Cardiac fibroblast (primary cell): ENCODE data around the gene WASHC4.

Experiments used
- DNase-seq, 2 donors: peaks; one replicate each; pipeline versions ENCODE4 v3.0.0 to v3.0.0-alpha.2; 2010; ENCODE audit warnings: low read depth in 2 of 2
- H3K4me3 ChIP-seq, 2 donors: replicated peaks in 1 of 2; 1 replicate in 1 of 2; 2 replicates in 1 of 2; pipeline ENCODE4 v1.5.1; 2011; ENCODE audit warnings: low read depth in 2 of 2, low read length in 2 of 2, mild to moderate bottlenecking in 2 of 2, moderate library complexity in 1 of 2
- TF ChIP-seq, protein P1 (sequence below): IDR thresholded peaks from one replicate; pipeline ENCODE4 v1.5.1; 2011; ENCODE audit warnings: low read depth, mild to moderate bottlenecking, low read length, inconsistent platforms

WASHC4 gene

DNA sequence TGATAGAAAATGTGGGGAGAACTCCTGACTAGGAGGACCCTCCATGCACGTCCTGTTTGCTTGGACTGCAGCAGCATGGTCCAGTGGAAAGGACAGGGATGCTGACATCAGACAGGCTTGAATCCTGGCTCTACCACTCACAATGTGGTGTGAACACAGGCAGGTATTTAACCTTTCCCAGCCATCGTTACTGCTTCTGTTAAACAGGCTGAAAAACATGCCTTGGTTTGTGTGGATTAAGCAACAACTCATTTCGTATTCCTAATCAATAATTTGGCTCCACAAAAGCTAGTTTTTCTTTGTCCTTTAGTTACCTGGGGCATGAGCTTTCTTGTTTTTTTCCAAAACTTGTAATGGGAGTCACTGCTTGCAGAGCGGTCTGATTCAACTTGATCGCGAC lies 87.4 kb downstream of the WASHC4 start:
- DNase-seq, result no peak
- TF ChIP-seq, protein P1, sequence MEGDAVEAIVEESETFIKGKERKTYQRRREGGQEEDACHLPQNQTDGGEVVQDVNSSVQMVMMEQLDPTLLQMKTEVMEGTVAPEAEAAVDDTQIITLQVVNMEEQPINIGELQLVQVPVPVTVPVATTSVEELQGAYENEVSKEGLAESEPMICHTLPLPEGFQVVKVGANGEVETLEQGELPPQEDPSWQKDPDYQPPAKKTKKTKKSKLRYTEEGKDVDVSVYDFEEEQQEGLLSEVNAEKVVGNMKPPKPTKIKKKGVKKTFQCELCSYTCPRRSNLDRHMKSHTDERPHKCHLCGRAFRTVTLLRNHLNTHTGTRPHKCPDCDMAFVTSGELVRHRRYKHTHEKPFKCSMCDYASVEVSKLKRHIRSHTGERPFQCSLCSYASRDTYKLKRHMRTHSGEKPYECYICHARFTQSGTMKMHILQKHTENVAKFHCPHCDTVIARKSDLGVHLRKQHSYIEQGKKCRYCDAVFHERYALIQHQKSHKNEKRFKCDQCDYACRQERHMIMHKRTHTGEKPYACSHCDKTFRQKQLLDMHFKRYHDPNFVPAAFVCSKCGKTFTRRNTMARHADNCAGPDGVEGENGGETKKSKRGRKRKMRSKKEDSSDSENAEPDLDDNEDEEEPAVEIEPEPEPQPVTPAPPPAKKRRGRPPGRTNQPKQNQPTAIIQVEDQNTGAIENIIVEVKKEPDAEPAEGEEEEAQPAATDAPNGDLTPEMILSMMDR, result no peak
- H3K4me3 ChIP-seq, result no peak overlapping the region

DNA sequence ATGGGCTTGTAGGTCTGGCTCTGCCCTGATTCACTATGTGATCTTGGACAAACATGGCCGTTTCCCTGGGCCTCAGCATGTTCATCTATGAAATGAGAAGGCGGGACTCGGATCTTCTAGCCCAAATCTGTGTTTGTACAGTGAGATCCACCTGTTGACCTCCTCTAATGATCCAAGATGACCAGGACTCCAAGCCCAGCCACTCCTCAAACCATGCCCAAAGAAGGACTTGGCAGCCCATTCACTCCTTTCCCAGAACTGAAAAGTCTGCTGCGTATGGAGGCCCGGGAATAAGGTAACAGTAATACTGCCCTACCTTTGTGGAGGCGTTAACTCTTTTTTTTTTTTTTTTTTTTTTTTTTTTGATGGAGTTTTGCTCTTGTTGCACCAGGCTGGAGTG lies 88.6 kb downstream of the WASHC4 start:
- TF ChIP-seq, protein P1, result no peak
- no peak overlapping the region for H3K4me3 ChIP-seq
- DNase-seq, result no peak

DNA sequence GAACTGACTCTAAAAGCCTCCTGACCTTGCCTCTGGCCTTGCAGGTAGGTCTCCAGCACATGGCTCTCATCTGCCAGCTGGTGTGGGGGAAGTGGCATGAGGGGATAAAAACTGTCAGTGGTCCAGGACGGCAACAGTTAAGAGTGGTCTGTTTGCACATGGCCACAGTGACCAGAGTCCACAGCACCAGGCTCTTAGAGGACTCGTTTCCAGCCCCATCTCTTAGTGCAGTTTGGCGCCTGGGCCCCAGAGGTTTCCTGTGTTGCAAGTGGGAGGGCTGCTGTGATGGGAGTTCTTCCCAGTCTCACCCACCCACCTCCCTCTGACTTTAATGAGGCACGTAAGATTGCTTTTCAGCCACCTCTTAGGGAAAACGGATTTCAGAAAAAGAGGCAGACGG lies 91.4 kb downstream of the WASHC4 start:
- no peak overlapping the region for H3K4me3 ChIP-seq
- TF ChIP-seq, protein P1, result no peak
- no peak for DNase-seq

DNA sequence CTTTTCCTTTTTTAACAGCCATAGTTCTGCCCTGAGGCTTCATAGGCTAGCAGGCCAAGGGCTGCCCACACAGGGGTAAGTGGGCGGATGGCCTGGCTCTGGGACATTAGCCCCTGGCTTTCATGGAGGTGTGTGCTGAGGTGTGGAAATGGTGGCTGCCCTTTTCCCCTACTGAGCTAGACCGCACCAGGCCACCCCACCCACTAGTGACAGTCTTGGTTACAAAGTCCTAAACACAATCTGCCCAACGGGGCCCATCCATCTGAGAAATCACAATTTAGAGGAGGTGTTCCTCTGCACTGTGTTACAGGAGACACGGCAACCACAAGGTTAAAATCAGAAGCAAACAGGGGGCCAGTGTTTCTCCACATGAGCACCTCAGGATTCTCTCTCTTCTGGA lies 92.9 kb downstream of the WASHC4 start:
- no peak for DNase-seq
- H3K4me3 ChIP-seq, result no peak overlapping the region
- TF ChIP-seq, protein P1, result no peak

DNA sequence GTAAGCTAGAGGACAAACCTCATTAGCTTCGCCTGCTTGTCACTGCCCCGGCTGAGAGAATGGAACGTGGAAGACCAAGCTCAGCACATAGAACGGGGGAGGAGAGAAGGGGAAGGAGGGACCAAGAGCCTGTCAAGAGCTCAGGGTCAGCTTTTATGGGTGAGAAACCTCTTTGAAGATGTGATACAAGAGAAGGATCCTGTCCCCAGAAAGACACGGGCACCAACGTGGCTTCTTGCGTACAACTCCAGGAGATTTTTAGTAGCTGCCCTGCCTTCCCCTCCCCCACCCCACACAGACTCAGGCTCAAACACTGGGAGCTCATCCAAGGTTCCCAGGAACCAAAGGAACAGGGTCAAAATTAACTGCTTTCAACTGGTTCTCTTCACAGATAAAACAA lies 93.8 kb downstream of the WASHC4 start:
- DNase-seq, result peak in 1 of 2 donors; percentile 30
- TF ChIP-seq, protein P1, result no peak
- H3K4me3 ChIP-seq, result no peak overlapping the region

DNA sequence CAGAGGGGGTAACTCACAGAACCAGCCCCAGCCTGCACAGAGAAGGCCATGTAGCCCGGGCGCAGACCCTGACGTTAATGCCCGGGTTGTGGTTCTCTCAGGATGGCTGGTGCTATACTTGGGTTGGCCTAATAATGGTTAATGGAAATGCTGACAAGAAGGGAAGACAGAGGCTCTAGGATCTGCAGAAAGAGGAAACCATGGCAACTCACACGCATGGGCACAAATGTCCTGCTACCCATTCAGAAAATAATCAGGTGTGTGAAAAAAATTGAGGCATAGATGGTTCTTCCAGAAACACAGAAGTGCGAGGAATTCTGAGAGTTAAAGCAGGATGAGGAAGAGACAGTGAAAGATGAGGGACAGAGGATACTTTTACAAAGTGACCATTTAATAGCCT lies 94.7 kb downstream of the WASHC4 start:
- no peak for DNase-seq
- TF ChIP-seq, protein P1, result no peak
- no peak overlapping the region for H3K4me3 ChIP-seq

DNA sequence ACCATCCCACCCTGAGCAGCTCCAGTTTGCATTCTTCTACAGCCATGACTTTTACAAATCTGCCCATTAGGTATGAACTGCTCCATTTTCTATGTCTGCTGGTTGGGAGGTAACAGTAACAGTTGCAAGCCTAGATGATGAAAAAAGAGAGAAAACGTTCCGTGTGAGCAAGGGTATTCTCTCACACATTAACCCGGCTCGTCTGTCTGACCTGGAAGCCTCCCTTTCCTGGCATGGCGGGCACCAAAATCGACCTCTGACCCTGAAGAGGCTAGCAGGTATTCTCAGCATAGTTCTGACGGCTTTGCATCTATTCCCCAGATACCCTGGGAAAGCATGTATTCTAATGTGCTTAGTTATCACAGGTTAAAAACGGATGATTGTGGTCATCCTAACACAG lies 96.6 kb downstream of the WASHC4 start:
- TF ChIP-seq, protein P1, result no peak
- no peak for DNase-seq
- no peak overlapping the region for H3K4me3 ChIP-seq
